H1 (cell line): ENCODE measurements around the gene MYCBPAP. TPM values are rescaled to one million over a fixed set of nuclear protein-coding genes. Genes with fewer than 3 reads are reported as not detected.

ENCODE experiments used
- CTCF ChIA-PET: fragments of 300-600 bp; sonication (Branson Sonifier 250); formaldehyde crosslinking; loops from one replicate; lab custom pipeline; 2021; ENCODE audit not compliant: partially characterized antibody; lab: Charles Lee
- POLR2A ChIA-PET: fragments of 300-600 bp; sonication (Branson Sonifier 250); formaldehyde crosslinking; loops from one replicate; lab custom pipeline; 2021; ENCODE audit warnings: inconsistent platforms; ENCODE audit not compliant: partially characterized antibody; lab: Charles Lee
- DNase-seq, 2 experiments: peaks; one replicate each; pipeline versions ENCODE4 v3.0.0 to v3.0.0-alpha.2; 2010 to 2022; ENCODE audit warnings: low spot score in 2 of 2, low read depth in 1 of 2, mixed read lengths in 1 of 2
- FAIRE-seq: peaks from 2 replicates; lab custom pipeline; 2011; peaks lifted over from hg19 to GRCh38; lab: Jason Lieb, UNC
- H2AFZ ChIP-seq: 2 replicates; pipeline ENCODE4 v1.8.1; 2012; ENCODE audit warnings: low read length, inconsistent platforms
- H2AK5ac ChIP-seq: 2 replicates; pipeline ENCODE4 v1.6.1; 2013; ENCODE audit warnings: low read depth, low read length
- H2BK120ac ChIP-seq: replicated peaks from 2 replicates; pipeline ENCODE3; 2013; ENCODE audit warnings: low read depth, low read length, inconsistent platforms
- H2BK12ac ChIP-seq: 2 replicates; pipeline ENCODE4 v1.6.1; 2013; ENCODE audit warnings: low read depth, low read length
- H2BK15ac ChIP-seq: 2 replicates; pipeline ENCODE4 v1.6.1; 2013; ENCODE audit warnings: low read length
- H2BK20ac ChIP-seq: 2 replicates; pipeline ENCODE4 v1.6.1; 2013; ENCODE audit warnings: low read length
- H2BK5ac ChIP-seq: 2 replicates; pipeline ENCODE4 v1.6.1; 2013; ENCODE audit warnings: low read depth, low read length
- H3K14ac ChIP-seq: 2 replicates; pipeline ENCODE4 v1.6.1; 2013; ENCODE audit warnings: inconsistent platforms; ENCODE audit not compliant: insufficient read length
- H3K18ac ChIP-seq: 2 replicates; pipeline ENCODE4 v1.6.1; 2013; ENCODE audit warnings: low read length; ENCODE audit errors: extremely low read depth
- H3K23ac ChIP-seq: 2 replicates; pipeline ENCODE4 v1.6.1; 2013; ENCODE audit warnings: inconsistent platforms; ENCODE audit not compliant: insufficient read length
- H3K23me2 ChIP-seq: 2 replicates; pipeline ENCODE4 v1.6.1; 2013; ENCODE audit warnings: low read depth, low read length
- H3K27ac ChIP-seq: 2 replicates; pipeline ENCODE4 v1.6.1; 2011; ENCODE audit warnings: low read depth, low read length, inconsistent platforms
- H3K27me3 ChIP-seq, 4 experiments: replicated peaks in 1 of 4; 1 replicate in 1 of 4; 2 replicates in 3 of 4; pipeline versions ENCODE4 v1.6.1 to v1.8.1; 2011 to 2013; ENCODE audit warnings: low read length in 3 of 4, mild to moderate bottlenecking in 3 of 4, inconsistent platforms in 2 of 4, mixed read lengths in 2 of 4, moderate library complexity in 1 of 4; ENCODE audit not compliant: control insufficient read depth in 3 of 4, insufficient read depth in 3 of 4; ENCODE audit errors: extremely low read depth in 1 of 4
- H3K36me3 ChIP-seq, 4 experiments: 2 replicates each; pipeline versions ENCODE4 v1.6.1 to v1.8.1; 2011 to 2013; ENCODE audit warnings: mild to moderate bottlenecking in 4 of 4, low read length in 3 of 4, moderate library complexity in 2 of 4, control low read depth in 1 of 4, inconsistent platforms in 1 of 4; ENCODE audit not compliant: insufficient read depth in 4 of 4, control insufficient read depth in 2 of 4
- H3K4ac ChIP-seq: replicated peaks from 2 replicates; pipeline ENCODE3; 2013; ENCODE audit warnings: low read length, low read depth, mixed read lengths, inconsistent platforms; ENCODE audit not compliant: insufficient read length
- H3K4me1 ChIP-seq, 4 experiments: replicated peaks in 1 of 4; 1 replicate in 1 of 4; 2 replicates in 3 of 4; pipeline versions ENCODE4 v1.6.1 to v1.8.1; 2011 to 2013; ENCODE audit warnings: low read length in 3 of 4, inconsistent platforms in 2 of 4, mixed read lengths in 1 of 4; ENCODE audit not compliant: insufficient read depth in 4 of 4, control insufficient read depth in 3 of 4
- H3K4me2 ChIP-seq, 2 experiments: 2 replicates each; pipeline versions ENCODE4 v1.6.1 to v1.8.1; 2011 to 2013; ENCODE audit warnings: low read depth in 2 of 2, low read length in 2 of 2, control low read depth in 1 of 2, inconsistent platforms in 1 of 2, mild to moderate bottlenecking in 1 of 2; ENCODE audit not compliant: insufficient read depth in 1 of 2
- H3K4me3 ChIP-seq, 4 experiments: fragments of 200-600, 300-600 bp in 1 of 4; sonication (generic), shearing (Covaris generic), sonication (Bioruptor Twin) in 1 of 4; 2 replicates each; pipeline versions ENCODE4 v1.5.1 to v1.8.1; 2011 to 2016; ENCODE audit warnings: low read length in 4 of 4, low read depth in 3 of 4, control low read depth in 2 of 4, inconsistent platforms in 2 of 4, mild to moderate bottlenecking in 2 of 4, mixed read lengths in 1 of 4, moderate library complexity in 1 of 4; ENCODE audit not compliant: insufficient read depth in 2 of 4; ENCODE audit errors: extremely low read depth in 1 of 4
- H3K56ac ChIP-seq: replicated peaks from 2 replicates; pipeline ENCODE3; 2013; ENCODE audit warnings: low read depth, mild to moderate bottlenecking, mixed read lengths, low read length, inconsistent platforms; ENCODE audit not compliant: insufficient read length
- H3K79me1 ChIP-seq: 2 replicates; pipeline ENCODE4 v1.6.1; 2013; ENCODE audit warnings: low read depth, low read length, control low read depth
- H3K79me2 ChIP-seq, 2 experiments: 2 replicates each; pipeline versions ENCODE4 v1.6.1 to v1.8.1; 2012 to 2013; ENCODE audit warnings: low read length in 2 of 2, mild to moderate bottlenecking in 2 of 2, inconsistent platforms in 1 of 2; ENCODE audit not compliant: insufficient read depth in 2 of 2, control insufficient read depth in 1 of 2
- H3K9ac ChIP-seq, 4 experiments: replicated peaks in 1 of 4; 1 replicate in 1 of 4; 2 replicates in 3 of 4; pipeline versions ENCODE4 v1.6.1 to v1.8.1; 2011 to 2013; ENCODE audit warnings: low read depth in 3 of 4, low read length in 3 of 4, control low read depth in 2 of 4, mild to moderate bottlenecking in 2 of 4, moderate library complexity in 2 of 4, inconsistent platforms in 1 of 4; ENCODE audit errors: extremely low read depth in 1 of 4
- H3K9me3 ChIP-seq, 2 experiments: 2 replicates each; pipeline versions ENCODE4 v1.6.1 to v1.8.1; 2012 to 2013; ENCODE audit warnings: mild to moderate bottlenecking in 2 of 2, moderate library complexity in 2 of 2, control low read depth in 1 of 2, inconsistent platforms in 1 of 2, low read depth in 1 of 2, low read length in 1 of 2, mixed read lengths in 1 of 2; ENCODE audit not compliant: insufficient read depth in 2 of 2
- H4K20me1 ChIP-seq, 2 experiments: replicated peaks in 1 of 2; 2 replicates each; pipeline versions ENCODE3 to v1.8.1; 2011 to 2013; ENCODE audit warnings: inconsistent platforms in 2 of 2, low read length in 2 of 2, mild to moderate bottlenecking in 1 of 2; ENCODE audit not compliant: insufficient read depth in 2 of 2, control insufficient read depth in 1 of 2
- H4K5ac ChIP-seq: 2 replicates; pipeline ENCODE4 v1.6.1; 2013; ENCODE audit warnings: low read length, low read depth, mixed read lengths, inconsistent platforms; ENCODE audit not compliant: insufficient read length
- H4K8ac ChIP-seq: 2 replicates; pipeline ENCODE4 v1.8.0; 2013; ENCODE audit warnings: mild to moderate bottlenecking, moderate library complexity, low read length, inconsistent platforms; ENCODE audit not compliant: insufficient read depth; ENCODE audit errors: extremely low read depth
- H4K91ac ChIP-seq: replicated peaks from 2 replicates; pipeline ENCODE3; 2013; ENCODE audit warnings: low read length, mixed read lengths, inconsistent platforms; ENCODE audit not compliant: insufficient read length
- ATF2 ChIP-seq: IDR thresholded peaks from 2 replicates; pipeline ENCODE4 v1.6.1; 2012; ENCODE audit warnings: low read length, inconsistent platforms
- BACH1 ChIP-seq: IDR thresholded peaks from 2 replicates; pipeline ENCODE4 v1.6.1; 2012; ENCODE audit warnings: low read length, improper control_type of control experiment
- CBX8 ChIP-seq: fragments of 300-800, 300-1000 bp; sonication (generic); IDR thresholded peaks from 2 replicates; pipeline ENCODE4 v1.7.1; 2016; ENCODE audit warnings: low read depth, low read length, borderline replicate concordance
- CEBPB ChIP-seq: IDR thresholded peaks from 2 replicates; pipeline ENCODE4 v1.6.1; 2012; ENCODE audit warnings: low read depth, low read length
- EZH2 ChIP-seq: fragments of 200-600 bp; sonication (generic); IDR thresholded peaks from 2 replicates; pipeline ENCODE4 v1.7.1; 2012; ENCODE audit warnings: low read depth, mild to moderate bottlenecking, moderate library complexity, low read length, inconsistent platforms; ENCODE audit not compliant: severe bottlenecking
- JUND ChIP-seq: IDR thresholded peaks from 2 replicates; pipeline ENCODE4 v1.6.1; 2011; ENCODE audit warnings: mild to moderate bottlenecking, improper control_type of control experiment, low read length
- MAFK ChIP-seq: IDR thresholded peaks from 2 replicates; pipeline ENCODE4 v1.6.1; 2012; ENCODE audit warnings: low read depth, mild to moderate bottlenecking, improper control_type of control experiment, low read length
- PHF8 ChIP-seq: fragments of 200-600 bp; sonication (generic); conservative IDR thresholded peaks from 2 replicates; pipeline ENCODE4 v1.7.1; 2012; ENCODE audit warnings: low read depth, mild to moderate bottlenecking, inconsistent platforms, low read length, moderate library complexity
- SIN3A ChIP-seq, 2 experiments: IDR thresholded peaks in 1 of 2; conservative IDR thresholded peaks in 1 of 2; 2 replicates each; pipeline ENCODE4 v1.6.1; 2011 to 2012; ENCODE audit warnings: low read length in 2 of 2, improper control_type of control experiment in 1 of 2, low read depth in 1 of 2, mild to moderate bottlenecking in 1 of 2
- SP2 ChIP-seq: IDR thresholded peaks from 2 replicates; pipeline ENCODE4 v1.6.1; 2012; ENCODE audit warnings: mild to moderate bottlenecking, low read length, inconsistent platforms
- WGBS, 2 experiments: shearing (Covaris generic) in 1 of 2; methylation state at CpG; one replicate each; pipeline versions ENCODE4 v1.1.6 to v1.1.7; 2013 to 2015; ENCODE audit warnings: low lambda C conversion rate in 2 of 2, mixed read lengths in 2 of 2, inconsistent platforms in 1 of 2, low coverage in 1 of 2, missing lambda C conversion rate in 1 of 2; ENCODE audit not compliant: insufficient replicate concordance in 2 of 2, insufficient coverage in 1 of 2, insufficient read length in 1 of 2; ENCODE audit errors: extremely low coverage in 1 of 2, missing lambda C conversion rate in 1 of 2; 5-methylcytosine and 5-hydroxymethylcytosine counted together
- polyA plus RNA-seq, 7 experiments: library from polyadenylated mRNA; depleted of rRNA in 3 of 7; stranded (reverse) in 5 of 7; unstranded in 2 of 7; fragments of >200 nt in 5 of 7; fragments of 200-250 nt in 2 of 7; gene quantifications; 1 replicate in 5 of 7; 2 replicates in 1 of 7; 4 replicates in 1 of 7; pipeline versions ENCODE4 v1.2.1 to v1.2.3, GENCODE V29; 2011 to 2013; ENCODE audit warnings: missing spikeins in 2 of 7, mixed read lengths in 2 of 7
- total RNA-seq: library from RNA; stranded (reverse); fragmentation: NEBNext Ultra II Directional; extraction: Animal tissue kit (Norgen Biotek cat#: 25700); gene quantifications from 2 replicates; pipeline ENCODE4 v1.2.1, GENCODE V29; 2021

The MYCBPAP gene
- total and polyA plus RNA-seq, 2 of the 8 experiments (the other 6 are each of a cell fraction or from before 2014, with no cell fraction given) = 0.89 to 3.3 TPM

- no peak overlapping the region for H3K18ac ChIP-seq
- no peak overlapping the region for H3K4me2 ChIP-seq
- no peak overlapping the region for H2BK120ac ChIP-seq
- H3K9me3 ChIP-seq = no peaks in the 10 kb centered on the region
- ChIA-PET CTCF (interaction anchor here (0.7 to 4.1 kb wide), 5 partner anchors 11 to 62 kb away, joined by 3 to 22 read pairs (median 4); partner anchors contain the start of genes ACSF2 and LRRC59), POLR2A (interaction anchor here (0.9 kb wide), 1 partner anchor 9 kb away, joined by 3 read pairs; no protein-coding TSS in a partner anchor)
- H3K36me3 ChIP-seq = no peaks in the 10 kb centered on the region; a peak in 1 of 8 replicates
- H3K4me3 ChIP-seq = no peak overlapping the region
- no peak overlapping the region for H2BK12ac ChIP-seq
- no peak overlapping the region for H3K14ac ChIP-seq
- no peaks in the 10 kb centered on the region for H3K79me1 ChIP-seq
- no peaks in the 10 kb centered on the region for H3K4me1 ChIP-seq
- no peak overlapping the region for H3K23ac ChIP-seq
- no peak overlapping the region for H2BK5ac ChIP-seq
- peak overlapping the region; percentile 32 for H4K91ac ChIP-seq
- H3K23me2 ChIP-seq = no peaks in the 10 kb centered on the region
- H2AK5ac ChIP-seq = no peak overlapping the region
- H3K4ac ChIP-seq = no peak overlapping the region
- H3K79me2 ChIP-seq = no peaks in the 10 kb centered on the region
- WGBS, 2 experiments = 89% methylated on average over 16 of the region's 16 CpGs; no CpG with 5 or more reads in 1 of the 2 experiments
- no peak overlapping the region for H4K5ac ChIP-seq
- no peak overlapping the region for H3K9ac ChIP-seq
- no peak overlapping the region for H4K8ac ChIP-seq
- no peak overlapping the region for H2BK15ac ChIP-seq
- no peak overlapping the region for H2AFZ ChIP-seq
- FAIRE-seq (no peak), DNase-seq (no peak)
- no peaks in the 10 kb centered on the region for H3K27me3 ChIP-seq
- no peak for TF ChIP-seq MAFK
- no peak for TF ChIP-seq SP2
- no peak for TF ChIP-seq BACH1
- TF ChIP-seq CEBPB = no peak
- no peak for TF ChIP-seq ATF2
- no peak for TF ChIP-seq SIN3A (conservative IDR thresholded peaks at IDR 0.05 in 1 of 2, IDR thresholded peaks at IDR 0.05 in 1 of 2; ENCODE audit: low read depth in 1 of 2, low read length in 2 of 2)
- no peak for TF ChIP-seq CBX8
- no peak for TF ChIP-seq EZH2
- no peak for TF ChIP-seq PHF8
- no peak for TF ChIP-seq JUND
- H3K27ac ChIP-seq = no peak overlapping the region
- H3K56ac ChIP-seq = no peak overlapping the region
- H4K20me1 ChIP-seq = peaks cover 0 to 3% of the 10 kb centered on the region in 2 experiments
- no peak overlapping the region for H2BK20ac ChIP-seq
These were observed 49.2 kb upstream of the MYCBPAP start for GRCh38 chr17:50458701-50459676.
